Hematopoietic multipotent progenitor cell treated with erythropoietin and hydrocortisone succinate and interleukin-3 and kit ligand, for 17 days (in vitro differentiated cells): Measurements from ENCODE around the gene GCG.

Experiments
- DNase-seq: peaks from one replicate; pipeline ENCODE4 v3.0.0-alpha.2; 2015; ENCODE audit warnings: low spot score

GCG gene

DNA sequence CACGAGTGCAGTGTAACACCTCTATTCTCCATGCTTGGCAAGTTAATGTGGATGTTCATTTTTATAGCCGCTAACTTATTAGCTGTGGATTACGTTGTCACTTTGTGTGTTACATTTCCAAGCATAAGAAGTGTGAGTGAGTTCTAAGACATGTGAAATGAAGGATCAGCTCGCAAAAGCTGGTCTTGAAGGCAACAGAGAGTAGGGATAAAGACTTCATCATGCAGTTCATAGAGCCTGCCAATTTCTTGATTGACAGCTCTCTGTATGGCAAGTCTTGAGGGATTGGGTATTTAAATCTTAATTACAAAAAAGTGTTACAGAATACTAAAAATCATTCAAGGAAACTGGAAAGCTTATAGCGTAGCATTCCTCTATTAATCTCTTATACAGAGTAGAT lies 52.2 kb downstream of the GCG start:
- DNase-seq, result no peak
